Endodermal cell (in vitro differentiated cells): Measurements from ENCODE around the gene CFAP46. TPM values are rescaled to one million over a fixed set of nuclear protein-coding genes. Genes with fewer than 3 reads are reported as not detected.

ENCODE experiments used
- DNase-seq: peaks from one replicate; pipeline ENCODE4 v3.0.0-alpha.2; 2017
- H3K27ac ChIP-seq: 2 replicates; pipeline ENCODE4 v1.5.1; 2013; ENCODE audit warnings: mild to moderate bottlenecking, low read depth, low read length, moderate library complexity
- H3K27me3 ChIP-seq: 2 replicates; pipeline ENCODE4 v1.6.1; 2013; ENCODE audit warnings: mild to moderate bottlenecking, low read length, moderate library complexity; ENCODE audit not compliant: insufficient read depth, control insufficient read depth, poor library complexity, severe bottlenecking
- H3K36me3 ChIP-seq: 2 replicates; pipeline ENCODE4 v1.7.0; 2013; ENCODE audit warnings: mild to moderate bottlenecking, low read length, moderate library complexity; ENCODE audit not compliant: control insufficient read depth, insufficient read depth
- H3K4me1 ChIP-seq: one replicate; pipeline ENCODE4 v1.7.0; 2013; ENCODE audit warnings: low read length; ENCODE audit not compliant: control insufficient read depth, insufficient read depth
- H3K4me3 ChIP-seq: 2 replicates; pipeline ENCODE4 v1.5.1; 2013; ENCODE audit warnings: mild to moderate bottlenecking, low read length, moderate library complexity
- H3K9ac ChIP-seq: 2 replicates; pipeline ENCODE4 v1.6.1; 2013; ENCODE audit warnings: mild to moderate bottlenecking, low read length, moderate library complexity; ENCODE audit not compliant: poor library complexity, severe bottlenecking; ENCODE audit errors: extremely low read depth
- H3K9me3 ChIP-seq: 2 replicates; pipeline ENCODE4 v1.6.1; 2013; ENCODE audit warnings: mild to moderate bottlenecking, low read length, moderate library complexity; ENCODE audit not compliant: control insufficient read depth
- H3K27ac Mint-ChIP-seq: 2 replicates; pipeline ENCODE4 v1.8.0; 2020; ENCODE audit warnings: mixed read lengths
- H3K27me3 Mint-ChIP-seq: 2 replicates; pipeline ENCODE4 v1.8.0; 2021; ENCODE audit warnings: mild to moderate bottlenecking, mixed read lengths; ENCODE audit not compliant: insufficient read depth
- H3K36me3 Mint-ChIP-seq: 2 replicates; pipeline ENCODE4 v1.8.0; 2020; ENCODE audit warnings: low read depth, mixed read lengths
- H3K4me1 Mint-ChIP-seq: 2 replicates; pipeline ENCODE4 v1.8.0; 2020; ENCODE audit warnings: mixed read lengths
- H3K4me3 Mint-ChIP-seq: 2 replicates; pipeline ENCODE4 v1.8.0; 2020; ENCODE audit warnings: mild to moderate bottlenecking, moderate library complexity, mixed read lengths
- H3K9me3 Mint-ChIP-seq: 2 replicates; pipeline ENCODE4 v1.8.0; 2020; ENCODE audit warnings: mild to moderate bottlenecking, mixed read lengths
- CTCF ChIP-seq: fragments of 200-600 bp; sonication (generic); conservative IDR thresholded peaks from 2 replicates; pipeline ENCODE4 v1.5.0; 2021; ENCODE audit warnings: antibody characterized with exemption, mild to moderate bottlenecking
- WGBS, 2 experiments: methylation state at CpG; one replicate each; pipeline versions ENCODE4 v1.1.5 to v1.1.7; 2013; ENCODE audit warnings: missing lambda C conversion rate in 2 of 2, mixed read lengths in 1 of 2; ENCODE audit not compliant: insufficient coverage in 1 of 2, insufficient read length in 1 of 2; 5-methylcytosine and 5-hydroxymethylcytosine counted together
- total RNA-seq, 2 donors: library from RNA; stranded (reverse); fragmentation: NEBNext Ultra II Directional in 1 of 2; extraction: Animal tissue kit (Norgen Biotek cat#: 25700) in 1 of 2; gene quantifications; 2 replicates in 1 of 2; 3 replicates in 1 of 2; pipeline ENCODE4 v1.2.1, GENCODE V29; 2021

The CFAP46 gene
- total RNA-seq, 2 donors from 2014 or later, result 9.9 to 10.5 TPM

GRCh38 chr10:132964231-132964630 is 21.9 kb upstream of the CFAP46 start:
- peaks cover 9% of the 10 kb centered on the region for H3K27me3 Mint-ChIP-seq
- H3K9me3 Mint-ChIP-seq, result peaks cover 1% of the 10 kb centered on the region
- Histone ChIP-seq H3K9me3 (no peaks in the 10 kb centered on the region), H3K27me3 (no peaks in the 10 kb centered on the region), H3K4me1 (no peaks in the 10 kb centered on the region), H3K36me3 (no peaks in the 10 kb centered on the region), H3K4me3 (no peak overlapping the region), H3K9ac (no peak overlapping the region), H3K27ac (no peak overlapping the region)
- no peak overlapping the region for H3K27ac Mint-ChIP-seq
- no peak for DNase-seq
- H3K4me1 Mint-ChIP-seq, result no peaks in the 10 kb centered on the region
- H3K4me3 Mint-ChIP-seq, result no peak overlapping the region
- no peaks in the 10 kb centered on the region for H3K36me3 Mint-ChIP-seq
- no peak for TF ChIP-seq CTCF
- WGBS, 2 experiments, result 90 to 95% methylated on average over 14 to 15 of the region's 15 CpGs

- Histone ChIP-seq H3K36me3 (no peaks in the 10 kb centered on the region), H3K4me3 (no peak overlapping the region), H3K4me1 (no peaks in the 10 kb centered on the region), H3K9me3 (no peaks in the 10 kb centered on the region), H3K27me3 (no peaks in the 10 kb centered on the region), H3K27ac (no peak overlapping the region), H3K9ac (no peak overlapping the region)
- H3K4me3 Mint-ChIP-seq, result no peak overlapping the region
- H3K36me3 Mint-ChIP-seq, result no peaks in the 10 kb centered on the region
- no peak for TF ChIP-seq CTCF
- no peak overlapping the region for H3K27ac Mint-ChIP-seq
- WGBS, 2 experiments, result 94 to 97% methylated on average over 13 to 14 of the region's 14 CpGs
- peaks cover 9% of the 10 kb centered on the region for H3K27me3 Mint-ChIP-seq
- DNase-seq, result no peak
- no peaks in the 10 kb centered on the region for H3K4me1 Mint-ChIP-seq
- peaks cover 1% of the 10 kb centered on the region for H3K9me3 Mint-ChIP-seq
Measured at GRCh38 chr10:132963430-132963960, 21.1 kb upstream of the CFAP46 start.

- Histone ChIP-seq H3K4me3 (peak overlapping the region; percentile 57), H3K9ac (no peak overlapping the region), H3K36me3 (no peaks in the 10 kb centered on the region), H3K9me3 (no peaks in the 10 kb centered on the region), H3K27ac (no peak overlapping the region), H3K27me3 (no peaks in the 10 kb centered on the region), H3K4me1 (no peaks in the 10 kb centered on the region)
- TF ChIP-seq CTCF, result no peak
- WGBS, 2 experiments, result 81 to 94% methylated on average over 9 to 11 of the region's 11 CpGs
- Mint-ChIP-seq H3K27ac (no peak overlapping the region), H3K27me3 (peaks cover 9% of the 10 kb centered on the region), H3K9me3 (peaks cover 1% of the 10 kb centered on the region), H3K36me3 (no peaks in the 10 kb centered on the region), H3K4me3 (peak overlapping the region; percentile 50), H3K4me1 (no peaks in the 10 kb centered on the region)
- DNase-seq, result no peak
Measured at GRCh38 chr10:132962623-132963429, 20.5 kb upstream of the CFAP46 start.
